Epithelial cell of proximal tubule (primary cell): ENCODE data around the gene ABHD3. TPM values are rescaled to one million over a fixed set of nuclear protein-coding genes. Genes with fewer than 3 reads are reported as not detected.
"Not testable (repeated sequence)": the region's sequence is repeated elsewhere in the genome, so short reads cannot be mapped to it uniquely, and the experiment has no call there.

ENCODE experiments used
- DNase-seq: peaks from one replicate; pipeline ENCODE4 v3.0.0-alpha.2; 2011; ENCODE audit warnings: low read depth
- H3K4me3 ChIP-seq: 2 replicates; pipeline ENCODE4 v1.5.1; 2011; ENCODE audit warnings: low read depth, mild to moderate bottlenecking, low read length
- CTCF ChIP-seq: conservative IDR thresholded peaks from 2 replicates; pipeline ENCODE4 v1.5.1; 2012; ENCODE audit warnings: low read depth, mild to moderate bottlenecking, low read length
- total RNA-seq: library from RNA; depleted of rRNA; stranded (reverse); fragments of >200 nt; gene quantifications from 2 replicates; pipeline ENCODE4 v1.2.3, GENCODE V29; 2015

The ABHD3 gene
- total RNA-seq, 1 donor from 2014 or later: 14.9 TPM

GRCh38 chr18:21733011-21733410 lies 28.4 kb upstream of the ABHD3 start:
- no peak for DNase-seq
- no peak overlapping the region for H3K4me3 ChIP-seq
- TF ChIP-seq CTCF: no peak

GRCh38 chr18:21727702-21728101 lies 23.1 kb upstream of the ABHD3 start:
- H3K4me3 ChIP-seq: no peak overlapping the region
- no peak for TF ChIP-seq CTCF

GRCh38 chr18:21725201-21725600 lies 20.6 kb upstream of the ABHD3 start:
- H3K4me3 ChIP-seq: no peak overlapping the region
- DNase-seq: no peak
- TF ChIP-seq CTCF: no peak

More at GRCh38 chr18:21727702-21728101, 23.1 kb upstream of the ABHD3 start:
- DNase-seq: no peak

GRCh38 chr18:21722687-21723086 lies 18.1 kb upstream of the ABHD3 start:
- DNase-seq: no peak

GRCh38 chr18:21714474-21714873 lies 9.9 kb upstream of the ABHD3 start:
- DNase-seq: no peak
- TF ChIP-seq CTCF: no peak

More at GRCh38 chr18:21722687-21723086, 18.1 kb upstream of the ABHD3 start:
- no peak for TF ChIP-seq CTCF
- H3K4me3 ChIP-seq: no peak overlapping the region

GRCh38 chr18:21707130-21707529 lies 2.6 kb upstream of the ABHD3 start:
- not testable (repeated sequence) for DNase-seq, H3K4me3 ChIP-seq

More at GRCh38 chr18:21714474-21714873, 9.9 kb upstream of the ABHD3 start:
- no peak overlapping the region for H3K4me3 ChIP-seq

- H3K4me3 ChIP-seq: no peak overlapping the region
- no peak for TF ChIP-seq CTCF
- DNase-seq: no peak
These were observed 1.9 kb upstream of the ABHD3 start for GRCh38 chr18:21706386-21706865.
